Measurements from ENCODE around the gene OR13G1. TPM values are rescaled to one million over a fixed set of nuclear protein-coding genes. Genes with fewer than 3 reads are reported as not detected.
"Not testable (repeated sequence)": the region's sequence is repeated elsewhere in the genome, so short reads cannot be mapped to it uniquely, and the experiment has no call there.

Gene OR13G1
- not detected for total RNA-seq

GRCh38 chr1:247679639-247680038 lies at the start of gene OR13G1:
TSS of gene OR13G1 (minus strand) at chr1:247679739. CDS start at chr1:247673041, 6,698 bp downstream.
- Mint-ChIP-seq H3K9me3 (no peaks in the 10 kb centered on the region), H3K36me3 (ENCODE audit: insufficient read depth in 2 of 2) (no peaks in the 10 kb centered on the region), H3K4me1 (ENCODE audit: low read depth) (no peaks in the 10 kb centered on the region), H3K4me3 (no peak within 1 kb of the TSS), H3K27ac (no peak within 1 kb of the TSS), H3K27me3 (ENCODE audit: low read depth) (peaks cover 9% of the 10 kb centered on the region)
- no peak for ATAC-seq (replicated peaks in 1 of 2)
- DNase-seq: no peak

- no peak for ATAC-seq (replicated peaks in 1 of 2)
- DNase-seq: no peak
- H3K27me3 Mint-ChIP-seq (ENCODE audit: low read depth): no peaks in the 10 kb centered on the region
- H3K4me1 Mint-ChIP-seq (ENCODE audit: low read depth): no peaks in the 10 kb centered on the region
- no peak overlapping the region for H3K4me3 Mint-ChIP-seq
- peaks cover 5 to 9% of the 10 kb centered on the region in 2 donors for H3K9me3 Mint-ChIP-seq
- H3K36me3 Mint-ChIP-seq (ENCODE audit: insufficient read depth in 2 of 2): peaks cover 0 to 3% of the 10 kb centered on the region in 2 donors
- H3K27ac Mint-ChIP-seq: no peak overlapping the region
Observed at GRCh38 chr1:247721222-247721621, 41.7 kb upstream of the OR13G1 start.

- ATAC-seq (replicated peaks in 1 of 2) (no peak), DNase-seq (no peak)
- no peaks in the 10 kb centered on the region for H3K27me3 Mint-ChIP-seq (ENCODE audit: low read depth)
- no peaks in the 10 kb centered on the region for H3K4me1 Mint-ChIP-seq (ENCODE audit: low read depth)
- H3K4me3 Mint-ChIP-seq: no peak within 1 kb of the TSS
- H3K27ac Mint-ChIP-seq: peak within 1 kb of the TSS; percentile 47
- H3K36me3 Mint-ChIP-seq (ENCODE audit: insufficient read depth in 2 of 2): no peaks in the 10 kb centered on the region
- peaks cover 0 to 6% of the 10 kb centered on the region in 2 donors for H3K9me3 Mint-ChIP-seq
Observed at GRCh38 chr1:247716546-247716945, 37.0 kb upstream of the OR13G1 start, which contains the start of gene OR6F1. TSS of gene OR6F1 (minus strand) at chr1:247716646. CDS start at chr1:247712755, 3,891 bp downstream.

- DNase-seq (no peak), ATAC-seq (replicated peaks in 1 of 2) (no peak)
- Mint-ChIP-seq H3K27me3 (ENCODE audit: low read depth) (no peaks in the 10 kb centered on the region), H3K36me3 (ENCODE audit: insufficient read depth in 2 of 2) (no peaks in the 10 kb centered on the region), H3K4me1 (ENCODE audit: low read depth) (no peaks in the 10 kb centered on the region), H3K9me3 (no peaks in the 10 kb centered on the region), H3K27ac (no peak overlapping the region), H3K4me3 (no peak overlapping the region)
Observed at GRCh38 chr1:247713753-247714152, 34.2 kb upstream of the OR13G1 start.

GRCh38 chr1:247710681-247711080 lies 31.1 kb upstream of the OR13G1 start:
- ATAC-seq (replicated peaks in 1 of 2); H3K36me3 Mint-ChIP-seq (ENCODE audit: insufficient read depth in 2 of 2); H3K9me3 Mint-ChIP-seq; H3K27me3 Mint-ChIP-seq (ENCODE audit: low read depth); DNase-seq; H3K4me1 Mint-ChIP-seq (ENCODE audit: low read depth); H3K27ac Mint-ChIP-seq; H3K4me3 Mint-ChIP-seq: not testable (repeated sequence)

GRCh38 chr1:247701338-247701737 lies 21.8 kb upstream of the OR13G1 start:
- DNase-seq (no peak), ATAC-seq (replicated peaks in 1 of 2) (no peak)
- Mint-ChIP-seq H3K27ac (no peak overlapping the region), H3K9me3 (peaks cover 2 to 5% of the 10 kb centered on the region in 2 donors), H3K27me3 (ENCODE audit: low read depth) (peaks cover 5% of the 10 kb centered on the region), H3K4me3 (no peak overlapping the region), H3K4me1 (ENCODE audit: low read depth) (no peaks in the 10 kb centered on the region), H3K36me3 (ENCODE audit: insufficient read depth in 2 of 2) (no peaks in the 10 kb centered on the region)

GRCh38 chr1:247681288-247681897 lies 1.9 kb upstream of the OR13G1 start:
- Mint-ChIP-seq H3K36me3 (ENCODE audit: insufficient read depth in 2 of 2) (no peaks in the 10 kb centered on the region), H3K9me3 (no peaks in the 10 kb centered on the region), H3K4me1 (ENCODE audit: low read depth) (no peaks in the 10 kb centered on the region), H3K27me3 (ENCODE audit: low read depth) (peaks cover 9% of the 10 kb centered on the region), H3K4me3 (no peak overlapping the region), H3K27ac (no peak overlapping the region)
- ATAC-seq (replicated peaks in 1 of 2) (peak; percentile 54 to 60), DNase-seq (peak; percentile 37 to 39)

GRCh38 chr1:247680171-247680570 lies 632 bp upstream of the OR13G1 start:
- Mint-ChIP-seq H3K36me3 (ENCODE audit: insufficient read depth in 2 of 2) (no peaks in the 10 kb centered on the region), H3K4me1 (ENCODE audit: low read depth) (no peaks in the 10 kb centered on the region), H3K27me3 (ENCODE audit: low read depth) (peaks cover 9% of the 10 kb centered on the region), H3K4me3 (no peak overlapping the region), H3K9me3 (no peaks in the 10 kb centered on the region), H3K27ac (no peak overlapping the region)
- DNase-seq (no peak), ATAC-seq (replicated peaks in 1 of 2) (no peak)

- Mint-ChIP-seq H3K36me3 (ENCODE audit: insufficient read depth in 2 of 2) (no peaks in the 10 kb centered on the region), H3K9me3 (peaks cover 0 to 3% of the 10 kb centered on the region in 2 donors), H3K27ac (no peak overlapping the region), H3K4me1 (ENCODE audit: low read depth) (no peaks in the 10 kb centered on the region), H3K4me3 (no peak overlapping the region), H3K27me3 (ENCODE audit: low read depth) (no peaks in the 10 kb centered on the region)
- ATAC-seq (replicated peaks in 1 of 2): no peak
- no peak for DNase-seq
Observed at GRCh38 chr1:247669225-247669624, 10.3 kb downstream of the OR13G1 start.

GRCh38 chr1:247656221-247656875 lies 23.2 kb downstream of the OR13G1 start:
- H3K27me3 Mint-ChIP-seq (ENCODE audit: low read depth): no peaks in the 10 kb centered on the region
- no peaks in the 10 kb centered on the region for H3K4me1 Mint-ChIP-seq (ENCODE audit: low read depth)
- ATAC-seq (replicated peaks in 1 of 2): no peak
- no peaks in the 10 kb centered on the region for H3K36me3 Mint-ChIP-seq (ENCODE audit: insufficient read depth in 2 of 2)
- DNase-seq: no peak
- H3K27ac Mint-ChIP-seq: no peak overlapping the region
- H3K4me3 Mint-ChIP-seq: no peak overlapping the region
- no peaks in the 10 kb centered on the region for H3K9me3 Mint-ChIP-seq

GRCh38 chr1:247653040-247653439 lies 26.5 kb downstream of the OR13G1 start:
- DNase-seq (no peak), ATAC-seq (replicated peaks in 1 of 2) (no peak)
- H3K27ac Mint-ChIP-seq: no peak overlapping the region

GRCh38 chr1:247647864-247648263 lies 31.7 kb downstream of the OR13G1 start:
- ATAC-seq (replicated peaks in 1 of 2) (no peak), DNase-seq (no peak)
- Mint-ChIP-seq H3K27me3 (ENCODE audit: low read depth) (no peaks in the 10 kb centered on the region), H3K4me3 (no peak overlapping the region), H3K36me3 (ENCODE audit: insufficient read depth in 2 of 2) (no peaks in the 10 kb centered on the region), H3K9me3 (peaks cover 0 to 2% of the 10 kb centered on the region in 2 donors), H3K4me1 (ENCODE audit: low read depth) (no peaks in the 10 kb centered on the region), H3K27ac (no peak overlapping the region)

More at GRCh38 chr1:247653040-247653439, 26.5 kb downstream of the OR13G1 start:
- H3K4me3 Mint-ChIP-seq: no peak overlapping the region
- no peaks in the 10 kb centered on the region for H3K4me1 Mint-ChIP-seq (ENCODE audit: low read depth)
- H3K9me3 Mint-ChIP-seq: no peaks in the 10 kb centered on the region
- no peaks in the 10 kb centered on the region for H3K36me3 Mint-ChIP-seq (ENCODE audit: insufficient read depth in 2 of 2)
- H3K27me3 Mint-ChIP-seq (ENCODE audit: low read depth): no peaks in the 10 kb centered on the region

GRCh38 chr1:247646867-247647266 lies 32.7 kb downstream of the OR13G1 start:
- no peak for ATAC-seq (replicated peaks in 1 of 2)
- Mint-ChIP-seq H3K4me1 (ENCODE audit: low read depth) (no peaks in the 10 kb centered on the region), H3K9me3 (peaks cover 0 to 2% of the 10 kb centered on the region in 2 donors), H3K27ac (no peak overlapping the region), H3K27me3 (ENCODE audit: low read depth) (no peaks in the 10 kb centered on the region), H3K4me3 (no peak overlapping the region), H3K36me3 (ENCODE audit: insufficient read depth in 2 of 2) (no peaks in the 10 kb centered on the region)
- no peak for DNase-seq

- peaks cover 27% of the 10 kb centered on the region for H3K27me3 Mint-ChIP-seq (ENCODE audit: low read depth)
- DNase-seq (no peak), ATAC-seq (replicated peaks in 1 of 2) (no peak)
- peaks cover 7% of the 10 kb centered on the region for H3K4me1 Mint-ChIP-seq (ENCODE audit: low read depth)
- H3K9me3 Mint-ChIP-seq: peaks cover 2% of the 10 kb centered on the region in 2 donors
- no peaks in the 10 kb centered on the region for H3K36me3 Mint-ChIP-seq (ENCODE audit: insufficient read depth in 2 of 2)
- H3K4me3 Mint-ChIP-seq: no peak overlapping the region
- H3K27ac Mint-ChIP-seq: no peak overlapping the region
Observed at GRCh38 chr1:247642742-247643141, 36.8 kb downstream of the OR13G1 start.

Data from activated T-cell treated with anti-CD3 and anti-CD28 coated beads, Interleukin-2, amount 50 U/mL, for 72 hours (primary cell).